ENCODE measurements around the gene SHB. TPM values are rescaled to one million over a fixed set of nuclear protein-coding genes. Genes with fewer than 3 reads are reported as not detected.

Gene SHB
- total RNA-seq (2021) (22.7 and 23.8 TPM in 2 replicates), Bru-seq, nascent RNA (percentile 63 among the genes with signal in this experiment), BruChase-seq, experiment 1, labeled RNA remaining after a 2-hour chase (percentile 82 among the genes with signal in this experiment), BruChase-seq, experiment 2, labeled RNA remaining after a 6-hour chase (percentile 87 among the genes with signal in this experiment)
- long read RNA-seq, transcript SHB-201 (6 exons, 2,783 nt), result major isoform, 29 of 31 reads
- long read RNA-seq, partial matches to known transcripts, result 0 of 31 reads
- long read RNA-seq, other reads (novel, unspliced or antisense), result 2 of 31 reads

- Histone ChIP-seq H4K20me1 (ENCODE audit: insufficient read depth) (peaks cover 35% of the 10 kb centered on the region), H3K27ac (peak within 1 kb of the TSS; percentile 91), H3K36me3 (ENCODE audit: low read depth) (peaks cover 10% of the 10 kb centered on the region), H2AFZ (peak within 1 kb of the TSS; percentile 80), H3K79me2 (ENCODE audit: low read depth) (peaks cover 47% of the 10 kb centered on the region), H3K4me2 (peak within 1 kb of the TSS; percentile 99), H3K9me3 (ENCODE audit: insufficient read depth, low read depth) (no peaks in the 10 kb centered on the region), H3K9me2 (ENCODE audit: insufficient read depth) (no peaks in the 10 kb centered on the region), H3K4me3 (peak within 1 kb of the TSS; percentile 90), H3K27me3 (ENCODE audit: insufficient read depth, low read depth) (no peaks in the 10 kb centered on the region), H3F3A (ENCODE audit: insufficient read depth, low read depth) (peaks cover 11% of the 10 kb centered on the region; the same call in 1 of the 2 replicates), H3K4me1 (replicated peaks; ENCODE audit: insufficient read depth) (peaks cover 43% of the 10 kb centered on the region)
- ChIA-PET CTCF (interaction anchor here (0.6 kb wide), 1 partner anchor 155 kb away, joined by 17 read pairs; no protein-coding TSS in a partner anchor), POLR2A (ENCODE audit: unreplicated experiment) (no interaction called here)
- intact Hi-C loops (cut with micrococcal nuclease; ENCODE audit: unreplicated experiment), result loop anchor here (1.0 to 5.0 kb wide), 6 partner anchors 22 to 293 kb away; partner anchors contain the start of gene SLC25A51
- BruUV-seq (replicated peaks), result no TSS peak
- DNase-seq, result peak in 1 of 2 experiments; percentile 74
- no peak; the same call in 1 of the 2 replicates for TF ChIP-seq CTCF (conservative IDR thresholded peaks at IDR 0.05)
- TF ChIP-seq EZH2 (IDR thresholded peaks at IDR 0.05; ENCODE audit: low read depth), result no peak
Observed at GRCh38 chr9:38068701-38069628, at the start of gene SHB. Gene SHB, minus strand, starts transcription at chr9:38069227. Its CDS starts 582 bp downstream, at chr9:38068645.

- DNase-seq, result no peak
- no peaks in the 10 kb centered on the region for H3K9me2 ChIP-seq (ENCODE audit: insufficient read depth)
- H2AFZ ChIP-seq, result no peak overlapping the region
- H3K4me2 ChIP-seq, result no peak overlapping the region
- no peaks in the 10 kb centered on the region for H4K20me1 ChIP-seq (ENCODE audit: insufficient read depth)
- TF ChIP-seq EZH2 (IDR thresholded peaks at IDR 0.05; ENCODE audit: low read depth) (no peak), CTCF (conservative IDR thresholded peaks at IDR 0.05) (no peak)
- BruUV-seq (replicated peaks), result no TSS peak
- POLR2A ChIA-PET (ENCODE audit: unreplicated experiment), result no interaction called here
- H3K36me3 ChIP-seq (ENCODE audit: low read depth), result no peaks in the 10 kb centered on the region
- no peak overlapping the region for H3K27ac ChIP-seq
- H3F3A ChIP-seq (ENCODE audit: insufficient read depth, low read depth), result no peaks in the 10 kb centered on the region
- intact Hi-C loops (cut with micrococcal nuclease; ENCODE audit: unreplicated experiment), result no loop called here
- no peaks in the 10 kb centered on the region for H3K9me3 ChIP-seq (ENCODE audit: insufficient read depth, low read depth)
- H3K79me2 ChIP-seq (ENCODE audit: low read depth), result no peaks in the 10 kb centered on the region
- no peak overlapping the region for H3K4me3 ChIP-seq
- 0 out of 2 replicates have a peak, but pooled peaks cover 6% of the 10 kb centered on the region for H3K4me1 ChIP-seq (replicated peaks; ENCODE audit: insufficient read depth)
- CTCF ChIA-PET, result no interaction called here
- H3K27me3 ChIP-seq (ENCODE audit: insufficient read depth, low read depth), result no peaks in the 10 kb centered on the region
Observed at GRCh38 chr9:38117651-38118050, 48.6 kb upstream of the SHB start.

- POLR2A ChIA-PET (ENCODE audit: unreplicated experiment), result no interaction called here
- Histone ChIP-seq H3K9me2 (ENCODE audit: insufficient read depth) (no peaks in the 10 kb centered on the region), H3F3A (ENCODE audit: insufficient read depth, low read depth) (no peaks in the 10 kb centered on the region), H4K20me1 (ENCODE audit: insufficient read depth) (no peaks in the 10 kb centered on the region), H3K27ac (no peak overlapping the region), H3K4me1 (replicated peaks; ENCODE audit: insufficient read depth) (0 out of 2 replicates have a peak, but pooled peaks cover 3% of the 10 kb centered on the region), H3K4me2 (no peak overlapping the region), H2AFZ (no peak overlapping the region), H3K27me3 (ENCODE audit: insufficient read depth, low read depth) (no peaks in the 10 kb centered on the region), H3K9me3 (ENCODE audit: insufficient read depth, low read depth) (no peaks in the 10 kb centered on the region), H3K4me3 (no peak overlapping the region), H3K36me3 (ENCODE audit: low read depth) (no peaks in the 10 kb centered on the region), H3K79me2 (ENCODE audit: low read depth) (no peaks in the 10 kb centered on the region)
- no TSS peak for BruUV-seq (replicated peaks)
- intact Hi-C loops (cut with micrococcal nuclease; ENCODE audit: unreplicated experiment), result no loop called here
- no peak for TF ChIP-seq CTCF (conservative IDR thresholded peaks at IDR 0.05)
- TF ChIP-seq EZH2 (IDR thresholded peaks at IDR 0.05; ENCODE audit: low read depth), result no peak
- CTCF ChIA-PET, result interaction anchor here (0.7 kb wide), 1 partner anchor 56 kb away, joined by 3 read pairs; no protein-coding TSS in a partner anchor
- no peak for DNase-seq
Observed at GRCh38 chr9:38114905-38115304, 45.9 kb upstream of the SHB start.
